ENCODE data around the gene SETDB2. TPM values are rescaled to one million over a fixed set of nuclear protein-coding genes. Genes with fewer than 3 reads are reported as not detected.

The SETDB2 gene
- total and polyA plus RNA-seq, 2 of the 13 experiments (the other 11 are each of a cell fraction or from before 2014, with no cell fraction given), result 8.1 to 8.7 TPM

DNA sequence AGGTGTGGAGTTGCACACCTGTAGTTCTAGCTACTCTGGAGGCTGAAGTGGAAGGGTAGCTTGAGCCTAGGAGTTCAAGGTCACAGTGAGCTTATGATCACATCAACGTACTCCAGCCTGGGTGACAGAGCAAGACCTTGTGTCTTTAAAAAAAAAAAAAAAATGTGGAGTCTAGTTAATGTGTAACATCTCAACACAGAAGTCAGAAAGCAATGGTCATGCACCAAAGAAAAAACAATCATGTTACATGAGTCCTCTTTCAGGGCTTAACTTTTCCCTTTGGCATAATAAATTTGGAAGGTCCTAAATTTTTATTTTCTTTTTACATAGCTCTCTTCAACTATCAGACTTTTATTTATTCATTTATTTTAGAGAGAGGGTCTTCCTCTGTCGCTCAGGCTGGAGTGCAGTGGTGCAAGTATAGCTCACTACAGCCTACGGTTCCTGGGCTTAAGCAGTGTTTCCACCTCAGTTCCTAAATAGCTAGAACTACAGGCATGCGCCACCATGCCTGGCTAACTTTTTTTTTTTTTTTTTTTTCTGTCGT lies 22.3 kb downstream of the SETDB2 start (continued):
- TF ChIP-seq STAT6 (CRISPR knock-in tag; IDR thresholded peaks at IDR 0.05; ENCODE audit: borderline replicate concordance), result no peak
- TF ChIP-seq RERE (CRISPR knock-in tag; IDR thresholded peaks at IDR 0.05; ENCODE audit: low read depth), result no peak
- TF ChIP-seq, protein P1, sequence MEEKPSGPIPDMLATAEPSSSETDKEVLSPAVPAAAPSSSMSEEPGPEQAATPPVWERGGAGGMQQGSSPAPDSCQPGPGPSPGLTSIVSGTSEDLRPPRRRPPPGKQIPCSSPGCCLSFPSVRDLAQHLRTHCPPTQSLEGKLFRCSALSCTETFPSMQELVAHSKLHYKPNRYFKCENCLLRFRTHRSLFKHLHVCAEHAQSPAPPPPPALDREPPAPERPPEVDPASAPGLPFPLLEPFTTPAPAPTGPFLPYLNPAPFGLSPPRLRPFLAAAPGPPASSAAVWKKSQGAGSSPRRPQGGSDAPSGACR (CRISPR knock-in tag; IDR thresholded peaks at IDR 0.05), result no peak
- no peak for TF ChIP-seq ZNF484 (CRISPR knock-in tag; IDR thresholded peaks at IDR 0.05; ENCODE audit: borderline replicate concordance, low read depth)
- no peak for TF ChIP-seq DZIP1 (CRISPR knock-in tag; IDR thresholded peaks at IDR 0.05)
- 0 out of 2 replicates have a peak, but pooled peaks have one; percentile 7 for TF ChIP-seq ZNF792 (CRISPR knock-in tag; IDR thresholded peaks at IDR 0.05)
- no peak for TF ChIP-seq ATF1 (CRISPR knock-in tag; IDR thresholded peaks at IDR 0.05)
- no peak for TF ChIP-seq ZNF460 (CRISPR knock-in tag; IDR thresholded peaks at IDR 0.05; ENCODE audit: borderline replicate concordance)
- TF ChIP-seq ZFP37 (CRISPR knock-in tag; IDR thresholded peaks at IDR 0.05; ENCODE audit: borderline replicate concordance), result no peak
- no peak for TF ChIP-seq CEBPZ (IDR thresholded peaks at IDR 0.05; ENCODE audit: low read length)
- no peak for TF ChIP-seq EEA1 (CRISPR knock-in tag; IDR thresholded peaks at IDR 0.05; ENCODE audit: borderline replicate concordance)
- TF ChIP-seq MATR3 (CRISPR knock-in tag; IDR thresholded peaks at IDR 0.05), result no peak
- TF ChIP-seq SKI (IDR thresholded peaks at IDR 0.05; ENCODE audit: partially characterized antibody), result no peak
